DMS53 treated with DMSO at 0.1 percent for 48 hours (cell line): ENCODE data around the gene TMPRSS4.
"Not testable (repeated sequence)": the region's sequence is repeated elsewhere in the genome, so short reads cannot be mapped to it uniquely, and the experiment has no call there.

ENCODE experiments used
- DNase-seq: peaks from one replicate; lab custom pipeline; 2025; ENCODE audit not compliant: unreplicated experiment; lab: John Stamatoyannopoulos, UW

Gene TMPRSS4

GRCh38 chr11:118055966-118056365, 20.9 kb upstream of the TMPRSS4 start:
- no peak for DNase-seq

GRCh38 chr11:118056806-118057205, 20.1 kb upstream of the TMPRSS4 start:
- no peak for DNase-seq

GRCh38 chr11:118057251-118058145, 19.4 kb upstream of the TMPRSS4 start:
- DNase-seq: no peak

- no peak for DNase-seq
Measured at GRCh38 chr11:118058311-118059245, 18.3 kb upstream of the TMPRSS4 start.

- DNase-seq: no peak
Measured at GRCh38 chr11:118059246-118059940, 17.5 kb upstream of the TMPRSS4 start.

- no peak for DNase-seq
Measured at GRCh38 chr11:118060081-118060661, 16.7 kb upstream of the TMPRSS4 start.

GRCh38 chr11:118060869-118061268, 16.0 kb upstream of the TMPRSS4 start:
- no peak for DNase-seq

GRCh38 chr11:118061586-118062125, 15.2 kb upstream of the TMPRSS4 start:
- DNase-seq: no peak

GRCh38 chr11:118062181-118062580, 14.7 kb upstream of the TMPRSS4 start:
- not testable (repeated sequence) for DNase-seq

- not testable (repeated sequence) for DNase-seq
Measured at GRCh38 chr11:118062631-118063030, 14.2 kb upstream of the TMPRSS4 start.

GRCh38 chr11:118064956-118065355, 11.9 kb upstream of the TMPRSS4 start:
- no peak for DNase-seq

- DNase-seq: no peak
Measured at GRCh38 chr11:118065384-118065783, 11.5 kb upstream of the TMPRSS4 start.

- DNase-seq: no peak
Measured at GRCh38 chr11:118067006-118067405, 9.9 kb upstream of the TMPRSS4 start.

- no peak for DNase-seq
Measured at GRCh38 chr11:118068206-118068944, 8.5 kb upstream of the TMPRSS4 start.

GRCh38 chr11:118068945-118069612, 7.8 kb upstream of the TMPRSS4 start:
- no peak for DNase-seq

GRCh38 chr11:118071416-118072030, 5.4 kb upstream of the TMPRSS4 start:
- DNase-seq: no peak

- DNase-seq: no peak
Measured at GRCh38 chr11:118073554-118073953, 3.3 kb upstream of the TMPRSS4 start.

GRCh38 chr11:118074091-118074685, 2.7 kb upstream of the TMPRSS4 start:
- DNase-seq: no peak
